Measurements from ENCODE around the gene ZBTB20. TPM values are rescaled to one million over a fixed set of nuclear protein-coding genes. Genes with fewer than 3 reads are reported as not detected.

The ZBTB20 gene
- total RNA-seq, 1 donor from 2014 or later, result 21.4 TPM

DNA sequence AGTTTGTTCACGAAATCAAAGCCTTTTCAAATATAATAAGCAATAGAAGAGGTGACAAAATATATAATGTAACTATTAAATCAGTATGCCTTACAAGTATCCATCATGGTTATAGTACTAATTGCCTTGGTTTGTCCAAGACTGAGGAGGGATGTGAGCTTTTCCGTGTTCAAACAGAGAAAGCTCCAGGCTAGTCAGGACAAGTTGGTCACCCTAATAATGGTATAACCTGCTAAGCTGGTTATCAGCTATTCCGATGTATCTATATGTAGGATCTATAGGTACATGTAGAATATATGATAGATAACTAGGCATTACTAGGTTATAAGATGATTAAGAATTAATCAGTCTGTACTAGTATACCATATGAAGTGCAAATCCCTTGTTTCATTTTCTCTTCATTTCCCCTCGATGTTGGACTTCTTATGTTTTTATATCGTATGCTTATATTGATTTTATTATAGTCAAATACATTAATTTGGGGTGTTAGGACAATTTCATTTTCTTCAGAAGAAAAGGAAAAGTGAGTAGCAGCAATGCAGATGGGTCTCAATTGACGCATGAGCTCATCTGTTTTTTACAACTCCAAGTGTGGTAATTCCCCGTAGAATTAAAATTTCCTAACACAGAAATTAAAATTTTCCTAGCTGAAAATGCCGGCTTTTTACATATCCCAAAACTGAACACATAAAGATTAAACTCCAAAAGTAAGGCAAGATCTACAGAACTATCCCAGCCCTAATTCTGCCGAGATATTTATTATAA lies 434.2 kb downstream of the ZBTB20 start:
- Mint-ChIP-seq H3K27me3 (ENCODE audit: low read depth, unreplicated experiment) (no peaks in the 10 kb centered on the region), H3K9me3 (ENCODE audit: unreplicated experiment) (no peaks in the 10 kb centered on the region), H3K4me1 (ENCODE audit: low read depth, unreplicated experiment) (peaks cover 26% of the 10 kb centered on the region), H3K27ac (ENCODE audit: unreplicated experiment) (no peak overlapping the region), H3K36me3 (ENCODE audit: low read depth, unreplicated experiment) (no peaks in the 10 kb centered on the region), H3K4me3 (ENCODE audit: unreplicated experiment) (no peak overlapping the region)
- no peak overlapping the region for H3K4me3 ChIP-seq (ENCODE audit: insufficient read depth, low read depth, low read length)
- DNase-seq (ENCODE audit: low read depth) (no peak), FAIRE-seq (no peak)
- no peak overlapping the region for H3K4me2 ChIP-seq (ENCODE audit: low read length)
- H3K4me1 ChIP-seq (ENCODE audit: insufficient read depth, low read length), result no peaks in the 10 kb centered on the region
- no peak overlapping the region for H3K27ac ChIP-seq (ENCODE audit: low read depth, low read length)
- H3K9me3 ChIP-seq (ENCODE audit: insufficient read depth, low read depth, low read length), result no peaks in the 10 kb centered on the region
- H3K79me2 ChIP-seq (ENCODE audit: insufficient read depth, low read length), result no peaks in the 10 kb centered on the region
- H2AFZ ChIP-seq (ENCODE audit: low read depth, low read length), result no peak overlapping the region
- no peak for TF ChIP-seq EZH2 (IDR thresholded peaks at IDR 0.05; ENCODE audit: insufficient read depth, low read length)
- TF ChIP-seq, protein P1, sequence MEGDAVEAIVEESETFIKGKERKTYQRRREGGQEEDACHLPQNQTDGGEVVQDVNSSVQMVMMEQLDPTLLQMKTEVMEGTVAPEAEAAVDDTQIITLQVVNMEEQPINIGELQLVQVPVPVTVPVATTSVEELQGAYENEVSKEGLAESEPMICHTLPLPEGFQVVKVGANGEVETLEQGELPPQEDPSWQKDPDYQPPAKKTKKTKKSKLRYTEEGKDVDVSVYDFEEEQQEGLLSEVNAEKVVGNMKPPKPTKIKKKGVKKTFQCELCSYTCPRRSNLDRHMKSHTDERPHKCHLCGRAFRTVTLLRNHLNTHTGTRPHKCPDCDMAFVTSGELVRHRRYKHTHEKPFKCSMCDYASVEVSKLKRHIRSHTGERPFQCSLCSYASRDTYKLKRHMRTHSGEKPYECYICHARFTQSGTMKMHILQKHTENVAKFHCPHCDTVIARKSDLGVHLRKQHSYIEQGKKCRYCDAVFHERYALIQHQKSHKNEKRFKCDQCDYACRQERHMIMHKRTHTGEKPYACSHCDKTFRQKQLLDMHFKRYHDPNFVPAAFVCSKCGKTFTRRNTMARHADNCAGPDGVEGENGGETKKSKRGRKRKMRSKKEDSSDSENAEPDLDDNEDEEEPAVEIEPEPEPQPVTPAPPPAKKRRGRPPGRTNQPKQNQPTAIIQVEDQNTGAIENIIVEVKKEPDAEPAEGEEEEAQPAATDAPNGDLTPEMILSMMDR (IDR thresholded peaks at IDR 0.05; ENCODE audit: insufficient read depth, low read depth, low read length), result no peak
- H3K36me3 ChIP-seq (ENCODE audit: insufficient read depth, low read length), result no peaks in the 10 kb centered on the region
- no peaks in the 10 kb centered on the region for H4K20me1 ChIP-seq (ENCODE audit: insufficient read depth, low read length)
- no peaks in the 10 kb centered on the region for H3K27me3 ChIP-seq (ENCODE audit: insufficient read depth, low read length)
- no peak overlapping the region for H3K9ac ChIP-seq (ENCODE audit: low read length)

- Mint-ChIP-seq H3K4me3 (ENCODE audit: unreplicated experiment) (no peak overlapping the region), H3K4me1 (ENCODE audit: low read depth, unreplicated experiment) (peaks cover 33% of the 10 kb centered on the region), H3K36me3 (ENCODE audit: low read depth, unreplicated experiment) (no peaks in the 10 kb centered on the region), H3K27ac (ENCODE audit: unreplicated experiment) (no peak overlapping the region), H3K9me3 (ENCODE audit: unreplicated experiment) (no peaks in the 10 kb centered on the region), H3K27me3 (ENCODE audit: low read depth, unreplicated experiment) (no peaks in the 10 kb centered on the region)
- no peaks in the 10 kb centered on the region for H3K27me3 ChIP-seq (ENCODE audit: insufficient read depth, low read length)
- TF ChIP-seq, protein P1 (IDR thresholded peaks at IDR 0.05; ENCODE audit: insufficient read depth, low read depth, low read length), result no peak
- TF ChIP-seq EZH2 (IDR thresholded peaks at IDR 0.05; ENCODE audit: insufficient read depth, low read length), result no peak
- DNase-seq (ENCODE audit: low read depth) (no peak), FAIRE-seq (no peak)
- no peak overlapping the region for H3K4me2 ChIP-seq (ENCODE audit: low read length)
- H3K79me2 ChIP-seq (ENCODE audit: insufficient read depth, low read length), result no peaks in the 10 kb centered on the region
- no peak overlapping the region for H3K4me3 ChIP-seq (ENCODE audit: insufficient read depth, low read depth, low read length)
- no peak overlapping the region for H3K27ac ChIP-seq (ENCODE audit: low read depth, low read length)
- H3K4me1 ChIP-seq (ENCODE audit: insufficient read depth, low read length), result peaks cover 6% of the 10 kb centered on the region
- H3K9me3 ChIP-seq (ENCODE audit: insufficient read depth, low read depth, low read length), result no peaks in the 10 kb centered on the region
- H3K9ac ChIP-seq (ENCODE audit: low read length), result no peak overlapping the region
- no peaks in the 10 kb centered on the region for H3K36me3 ChIP-seq (ENCODE audit: insufficient read depth, low read length)
- no peaks in the 10 kb centered on the region for H4K20me1 ChIP-seq (ENCODE audit: insufficient read depth, low read length)
- no peak overlapping the region for H2AFZ ChIP-seq (ENCODE audit: low read depth, low read length)
These were observed 435.7 kb downstream of the ZBTB20 start for GRCh38 chr3:114711321-114711886.

GRCh38 chr3:114709102-114709501 lies 438.0 kb downstream of the ZBTB20 start:
- Histone ChIP-seq H3K36me3 (ENCODE audit: insufficient read depth, low read length) (no peaks in the 10 kb centered on the region), H4K20me1 (ENCODE audit: insufficient read depth, low read length) (no peaks in the 10 kb centered on the region), H3K4me3 (ENCODE audit: insufficient read depth, low read depth, low read length) (no peak overlapping the region), H3K27me3 (ENCODE audit: insufficient read depth, low read length) (no peaks in the 10 kb centered on the region), H3K27ac (ENCODE audit: low read depth, low read length) (no peak overlapping the region), H3K9me3 (ENCODE audit: insufficient read depth, low read depth, low read length) (no peaks in the 10 kb centered on the region), H3K9ac (ENCODE audit: low read length) (no peak overlapping the region), H3K4me2 (ENCODE audit: low read length) (no peak overlapping the region), H3K79me2 (ENCODE audit: insufficient read depth, low read length) (no peaks in the 10 kb centered on the region), H2AFZ (ENCODE audit: low read depth, low read length) (no peak overlapping the region), H3K4me1 (ENCODE audit: insufficient read depth, low read length) (peaks cover 9% of the 10 kb centered on the region)
- DNase-seq (ENCODE audit: low read depth), result peak; percentile 82
- Mint-ChIP-seq H3K27ac (ENCODE audit: unreplicated experiment) (no peak overlapping the region), H3K36me3 (ENCODE audit: low read depth, unreplicated experiment) (no peaks in the 10 kb centered on the region), H3K4me1 (ENCODE audit: low read depth, unreplicated experiment) (peaks cover 37% of the 10 kb centered on the region), H3K27me3 (ENCODE audit: low read depth, unreplicated experiment) (no peaks in the 10 kb centered on the region), H3K4me3 (ENCODE audit: unreplicated experiment) (no peak overlapping the region), H3K9me3 (ENCODE audit: unreplicated experiment) (no peaks in the 10 kb centered on the region)
- no peak for TF ChIP-seq EZH2 (IDR thresholded peaks at IDR 0.05; ENCODE audit: insufficient read depth, low read length)
- TF ChIP-seq, protein P1 (IDR thresholded peaks at IDR 0.05; ENCODE audit: insufficient read depth, low read depth, low read length), result no peak
- FAIRE-seq, result no peak
